ENCODE measurements around the gene CAMTA1.

GRCh38 chr1:7050751-7051665 lies 265.8 kb downstream of the CAMTA1 start:
- TF ChIP-seq, protein P1, sequence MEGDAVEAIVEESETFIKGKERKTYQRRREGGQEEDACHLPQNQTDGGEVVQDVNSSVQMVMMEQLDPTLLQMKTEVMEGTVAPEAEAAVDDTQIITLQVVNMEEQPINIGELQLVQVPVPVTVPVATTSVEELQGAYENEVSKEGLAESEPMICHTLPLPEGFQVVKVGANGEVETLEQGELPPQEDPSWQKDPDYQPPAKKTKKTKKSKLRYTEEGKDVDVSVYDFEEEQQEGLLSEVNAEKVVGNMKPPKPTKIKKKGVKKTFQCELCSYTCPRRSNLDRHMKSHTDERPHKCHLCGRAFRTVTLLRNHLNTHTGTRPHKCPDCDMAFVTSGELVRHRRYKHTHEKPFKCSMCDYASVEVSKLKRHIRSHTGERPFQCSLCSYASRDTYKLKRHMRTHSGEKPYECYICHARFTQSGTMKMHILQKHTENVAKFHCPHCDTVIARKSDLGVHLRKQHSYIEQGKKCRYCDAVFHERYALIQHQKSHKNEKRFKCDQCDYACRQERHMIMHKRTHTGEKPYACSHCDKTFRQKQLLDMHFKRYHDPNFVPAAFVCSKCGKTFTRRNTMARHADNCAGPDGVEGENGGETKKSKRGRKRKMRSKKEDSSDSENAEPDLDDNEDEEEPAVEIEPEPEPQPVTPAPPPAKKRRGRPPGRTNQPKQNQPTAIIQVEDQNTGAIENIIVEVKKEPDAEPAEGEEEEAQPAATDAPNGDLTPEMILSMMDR (IDR thresholded peaks at IDR 0.05) = no peak
- no peak for TF ChIP-seq POLR2A (IDR thresholded peaks at IDR 0.05)
